HG03378 (cell line): Measurements from ENCODE around the gene BRMS1.
"Not testable (repeated sequence)": the region's sequence is repeated elsewhere in the genome, so short reads cannot be mapped to it uniquely, and the experiment has no call there.

Source experiments
- ATAC-seq: cut with Tn5 transposase; IDR thresholded peaks from one replicate; pipeline ENCODE4 v1.9.1; 2021; ENCODE audit warnings: mild to moderate bottlenecking, moderate library complexity; ENCODE audit not compliant: unreplicated experiment

The BRMS1 gene

GRCh38 chr11:66312549-66313320, 32.2 kb downstream of the BRMS1 start:
- peak; percentile 42 for ATAC-seq

GRCh38 chr11:66311965-66312548, 32.8 kb downstream of the BRMS1 start:
- ATAC-seq, result peak; percentile 64

GRCh38 chr11:66311470-66311964, 33.4 kb downstream of the BRMS1 start:
- peak; percentile 38 for ATAC-seq

DNA sequence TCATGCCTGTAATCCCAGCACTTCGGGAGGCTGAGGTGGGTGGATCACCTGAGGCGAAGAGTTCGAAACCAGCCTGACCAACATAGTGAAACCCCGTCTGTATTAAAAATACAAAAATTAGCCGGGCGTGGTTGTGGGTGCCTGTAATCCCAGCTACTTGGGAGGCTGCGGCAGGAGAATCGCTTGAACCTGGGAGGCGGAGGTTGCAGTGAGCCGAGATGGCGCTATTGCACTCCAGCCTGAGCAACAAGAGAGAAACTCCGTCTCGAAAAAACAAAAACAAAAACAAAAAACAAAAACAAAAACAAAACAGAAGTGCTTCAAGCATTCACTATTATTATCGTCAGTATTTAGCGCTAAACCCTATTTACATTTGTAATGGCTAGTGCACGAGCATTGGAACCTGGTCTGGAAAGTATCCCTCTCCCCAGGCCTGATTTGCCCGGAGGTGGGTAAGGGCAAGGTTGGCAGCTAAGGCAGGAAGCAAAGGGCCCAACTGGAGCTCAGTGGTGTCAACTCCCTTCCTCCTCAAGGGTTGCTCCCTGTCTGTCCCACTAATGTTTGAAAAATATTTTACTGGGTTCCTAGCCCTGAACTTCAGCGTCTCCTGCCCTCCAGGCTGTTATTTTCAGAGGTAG, 34.0 kb downstream of the BRMS1 start:
- not testable (repeated sequence) for ATAC-seq

- no peak for ATAC-seq
Measured at GRCh38 chr11:66310324-66310723, 34.6 kb downstream of the BRMS1 start.

- no peak for ATAC-seq
Measured at GRCh38 chr11:66309475-66309874, 35.4 kb downstream of the BRMS1 start.

- no peak for ATAC-seq
Measured at GRCh38 chr11:66302656-66303055, 42.2 kb downstream of the BRMS1 start.

GRCh38 chr11:66299186-66299585, 45.7 kb downstream of the BRMS1 start:
- ATAC-seq, result no peak

DNA sequence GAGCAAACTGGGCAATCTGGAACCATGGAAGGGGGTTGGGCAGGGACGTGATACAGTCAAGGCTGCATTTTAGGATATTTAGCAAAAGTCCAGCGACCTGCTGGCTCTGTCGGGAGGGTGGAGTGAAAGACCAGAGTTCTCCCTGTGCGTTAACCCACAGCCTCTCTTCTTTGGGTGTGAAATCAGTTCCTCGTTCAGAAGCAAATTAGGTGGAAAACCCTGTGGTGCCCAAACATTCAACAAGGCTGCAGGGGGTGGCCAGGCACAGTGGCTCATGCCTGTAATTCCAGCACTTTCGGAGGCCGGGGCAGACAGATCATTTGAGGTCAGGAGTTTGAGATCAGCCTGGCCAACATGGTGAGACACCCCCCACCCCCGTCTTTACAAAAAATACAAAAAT, 47.3 kb downstream of the BRMS1 start:
- no peak for ATAC-seq

GRCh38 chr11:66294626-66295620, 50.0 kb downstream of the BRMS1 start:
- ATAC-seq, result no peak

- ATAC-seq, result no peak
Measured at GRCh38 chr11:66293777-66294625, 50.9 kb downstream of the BRMS1 start.

DNA sequence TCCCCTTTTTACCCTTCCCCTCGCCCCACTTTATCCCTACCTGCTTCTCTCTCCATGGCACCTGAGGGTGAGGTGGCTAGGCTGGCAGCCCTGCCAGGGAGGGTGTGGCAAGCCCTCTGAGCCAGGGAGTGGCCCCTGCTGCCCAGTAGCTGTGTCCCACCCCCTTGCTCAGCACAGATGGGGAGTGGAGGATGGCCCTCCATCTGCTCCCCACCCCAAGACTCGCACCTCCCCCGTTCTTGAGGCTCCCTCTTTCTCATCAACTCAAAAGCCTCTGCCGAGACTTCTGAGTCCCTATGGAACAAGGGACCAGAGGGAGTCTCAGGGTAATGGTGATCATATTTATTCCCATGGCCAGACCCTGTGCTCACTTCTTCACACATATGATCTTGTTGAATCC, 51.6 kb downstream of the BRMS1 start:
- ATAC-seq, result no peak

GRCh38 chr11:66292543-66293332, 52.2 kb downstream of the BRMS1 start:
- ATAC-seq, result no peak

- ATAC-seq, result no peak
Measured at GRCh38 chr11:66291706-66292542, 53.0 kb downstream of the BRMS1 start, which contains the start of gene TMEM151A. TSS of gene TMEM151A (plus strand) at chr11:66291894. CDS start at chr11:66292014, 120 bp downstream.

DNA sequence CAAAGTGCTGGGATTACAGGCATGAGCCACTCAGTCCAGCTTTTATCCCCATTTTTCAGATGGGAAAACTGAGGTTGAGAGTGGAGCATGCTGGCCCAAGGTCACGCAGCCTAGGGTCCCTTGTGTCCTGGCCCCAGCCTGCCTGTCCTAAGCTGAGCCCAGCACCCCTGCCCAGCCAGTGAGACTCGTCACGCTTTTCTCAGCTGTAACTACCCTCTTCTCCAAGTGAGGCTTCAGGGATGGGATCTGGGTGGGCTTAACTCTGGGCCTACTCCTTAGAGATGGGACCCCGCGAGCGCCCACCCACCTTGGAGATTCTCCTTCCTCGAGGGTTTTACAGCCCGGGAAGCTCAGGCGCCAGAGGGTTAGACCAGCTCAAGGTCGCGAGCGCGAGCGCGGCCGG, 53.6 kb downstream of the BRMS1 start:
- no peak for ATAC-seq

DNA sequence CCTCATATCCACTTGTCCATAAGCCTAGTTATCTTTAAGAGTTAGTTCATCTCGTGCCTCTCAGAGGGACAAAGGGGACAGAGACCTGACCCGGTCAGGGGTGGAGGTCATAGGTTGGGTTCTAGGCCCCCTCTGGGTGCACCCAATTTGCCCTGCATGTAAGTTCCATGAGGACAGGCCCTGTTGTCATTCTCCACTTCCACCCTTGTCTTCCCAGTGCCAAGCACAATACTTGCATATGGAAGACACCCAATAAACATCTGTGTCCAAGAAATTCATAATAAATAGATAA, 54.6 kb downstream of the BRMS1 start:
- ATAC-seq, result no peak

GRCh38 chr11:66289548-66290329, 55.2 kb downstream of the BRMS1 start:
- ATAC-seq, result peak; percentile 24
